BE2C (cell line): Measurements from ENCODE around the gene MEN1.
"Not testable (repeated sequence)": the region's sequence is repeated elsewhere in the genome, so short reads cannot be mapped to it uniquely, and the experiment has no call there.

ENCODE experiments used
- DNase-seq: peaks from one replicate; pipeline ENCODE4 v3.0.0-alpha.2; 2020
- H3K27me3 ChIP-seq: fragments of 250-450 bp; sonication (Bioruptor Pico); 2 replicates; pipeline ENCODE4 v1.5.1; 2020; ENCODE audit warnings: mild to moderate bottlenecking
- H3K36me3 ChIP-seq: fragments of 250-450 bp; sonication (Bioruptor Pico); 2 replicates; pipeline ENCODE4 v1.5.1; 2020; ENCODE audit warnings: mild to moderate bottlenecking
- H3K4me1 ChIP-seq: fragments of 250-450 bp; sonication (Bioruptor Pico); 2 replicates; pipeline ENCODE4 v1.5.1; 2020
- H3K4me3 ChIP-seq: 2 replicates; pipeline ENCODE4 v1.5.1; 2011; ENCODE audit warnings: low read depth, low read length
- H3K9me3 ChIP-seq: fragments of 250-450 bp; sonication (Bioruptor Pico); 2 replicates; pipeline ENCODE4 v1.5.1; 2020
- CTCF ChIP-seq: IDR thresholded peaks from 2 replicates; pipeline ENCODE4 v1.5.1; 2012; ENCODE audit warnings: mild to moderate bottlenecking, low read depth, low read length

MEN1 gene

GRCh38 chr11:64846998-64847666, 36.8 kb upstream of the MEN1 start:
- Histone ChIP-seq H3K9me3 (no peaks in the 10 kb centered on the region), H3K4me3 (no peak overlapping the region), H3K27me3 (no peaks in the 10 kb centered on the region), H3K4me1 (no peaks in the 10 kb centered on the region), H3K36me3 (no peaks in the 10 kb centered on the region)
- peak; percentile 78 for TF ChIP-seq CTCF
- peak; percentile 92 for DNase-seq

DNA sequence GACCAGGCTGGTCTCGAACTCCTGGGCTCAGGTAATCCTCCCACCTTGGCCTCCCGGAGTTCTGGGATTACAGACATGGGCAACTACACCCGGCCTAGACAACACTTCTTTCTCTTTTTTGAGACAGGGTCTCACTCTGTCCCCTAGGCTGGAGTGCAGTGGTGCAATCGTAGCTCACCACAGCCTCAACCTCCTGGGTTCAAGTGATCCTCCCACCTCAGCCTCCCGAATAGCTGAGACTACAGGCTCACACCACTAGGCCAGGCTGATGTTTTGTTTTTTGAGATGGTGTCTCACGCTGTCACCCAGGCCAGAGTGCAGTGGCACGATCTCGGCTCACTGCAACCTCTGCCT, 35.4 kb upstream of the MEN1 start:
- DNase-seq, H3K4me3 ChIP-seq, H3K4me1 ChIP-seq, H3K36me3 ChIP-seq, H3K9me3 ChIP-seq, H3K27me3 ChIP-seq: not testable (repeated sequence)

DNA sequence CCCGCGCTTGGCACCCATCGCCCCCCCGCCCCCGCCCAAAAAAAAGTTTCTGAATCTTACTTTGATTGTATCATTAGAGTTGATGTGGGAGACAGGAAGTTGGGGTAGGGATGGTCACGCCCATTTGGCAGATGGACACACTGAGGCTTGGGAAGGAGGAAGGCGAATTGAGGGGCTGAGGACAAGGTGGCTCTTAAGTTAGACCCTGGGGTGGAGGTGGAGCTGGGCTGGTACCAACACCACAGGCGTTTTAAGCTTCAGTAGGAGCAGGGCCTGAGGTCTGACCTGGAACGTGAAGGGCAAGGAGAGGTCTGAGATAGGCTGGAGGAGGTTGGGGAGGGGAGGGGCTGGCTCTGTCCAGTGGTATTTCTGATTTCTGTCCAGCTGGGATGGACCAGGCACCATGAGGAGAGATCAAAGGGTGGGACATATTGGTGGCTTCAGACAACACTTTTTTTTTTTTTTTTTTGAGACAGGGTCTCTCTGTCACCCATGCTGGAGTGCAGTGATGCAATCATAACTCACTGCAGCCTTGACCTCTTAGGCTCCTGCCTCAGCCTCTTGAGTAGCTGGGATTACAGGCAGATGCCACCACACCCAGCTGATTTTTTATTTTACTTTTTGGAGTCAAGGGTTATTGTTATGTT, 34.9 kb upstream of the MEN1 start:
- H3K36me3 ChIP-seq, result no peaks in the 10 kb centered on the region
- no peaks in the 10 kb centered on the region for H3K4me1 ChIP-seq
- TF ChIP-seq CTCF, result no peak
- H3K9me3 ChIP-seq, result no peaks in the 10 kb centered on the region
- H3K27me3 ChIP-seq, result no peaks in the 10 kb centered on the region
- DNase-seq, result no peak
- H3K4me3 ChIP-seq, result no peak overlapping the region

DNA sequence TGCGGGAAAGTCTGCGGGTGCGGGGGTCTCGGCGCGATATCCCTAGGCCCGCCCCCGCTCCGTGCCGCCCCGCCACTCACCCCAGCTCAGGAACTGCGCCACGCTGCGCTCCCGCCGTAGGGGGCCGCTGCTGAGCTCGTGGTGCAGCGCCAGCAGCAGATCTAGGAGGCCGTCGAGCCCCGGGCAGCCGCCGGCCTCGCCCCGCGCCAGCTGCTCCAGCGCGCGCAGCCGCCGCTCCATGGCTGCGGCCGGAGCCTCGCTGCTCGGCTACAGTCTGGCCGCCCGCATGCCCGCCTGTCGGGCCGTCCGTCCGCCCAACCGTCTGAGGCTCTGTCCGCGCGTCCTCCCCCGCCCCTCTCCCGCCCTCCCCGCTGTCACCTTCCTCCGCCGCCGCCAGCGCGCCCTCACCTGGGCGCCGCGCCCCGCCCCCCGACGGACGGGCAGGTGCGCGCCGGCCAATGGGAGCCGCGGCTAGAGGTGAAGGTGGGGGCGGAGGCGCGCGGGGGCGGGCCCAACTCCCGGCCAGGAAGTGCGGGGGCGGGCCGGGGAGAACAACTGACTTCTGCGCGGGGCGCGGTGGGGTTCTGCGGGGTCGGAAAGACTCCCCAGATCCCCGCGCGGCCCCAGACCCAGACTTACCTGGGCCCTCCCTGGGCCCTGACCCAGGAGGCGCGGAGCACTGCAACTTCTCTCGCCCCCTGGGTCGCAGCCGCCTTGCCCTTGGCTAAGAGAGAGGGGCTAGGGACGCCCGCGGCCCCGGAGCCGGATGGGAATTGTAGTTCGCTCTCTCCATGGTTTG, 34.2 kb upstream of the MEN1 start, which contains the start of gene CDC42BPG:
Gene CDC42BPG, minus strand, starts transcription at position 324 of the 799 bp plus-strand sequence. Its CDS starts 84 bp downstream, at position 240.
- Histone ChIP-seq H3K27me3 (no peaks in the 10 kb centered on the region), H3K36me3 (no peaks in the 10 kb centered on the region), H3K4me1 (no peaks in the 10 kb centered on the region), H3K9me3 (no peaks in the 10 kb centered on the region), H3K4me3 (no peak within 1 kb of the TSS)
- peak; percentile 72 for DNase-seq
- TF ChIP-seq CTCF, result peak; percentile 41

- Histone ChIP-seq H3K36me3 (no peaks in the 10 kb centered on the region), H3K4me3 (no peak overlapping the region), H3K4me1 (no peaks in the 10 kb centered on the region), H3K27me3 (no peaks in the 10 kb centered on the region), H3K9me3 (no peaks in the 10 kb centered on the region)
- DNase-seq, result no peak
- no peak for TF ChIP-seq CTCF
Observed at GRCh38 chr11:64843686-64844329, 33.5 kb upstream of the MEN1 start.

DNA sequence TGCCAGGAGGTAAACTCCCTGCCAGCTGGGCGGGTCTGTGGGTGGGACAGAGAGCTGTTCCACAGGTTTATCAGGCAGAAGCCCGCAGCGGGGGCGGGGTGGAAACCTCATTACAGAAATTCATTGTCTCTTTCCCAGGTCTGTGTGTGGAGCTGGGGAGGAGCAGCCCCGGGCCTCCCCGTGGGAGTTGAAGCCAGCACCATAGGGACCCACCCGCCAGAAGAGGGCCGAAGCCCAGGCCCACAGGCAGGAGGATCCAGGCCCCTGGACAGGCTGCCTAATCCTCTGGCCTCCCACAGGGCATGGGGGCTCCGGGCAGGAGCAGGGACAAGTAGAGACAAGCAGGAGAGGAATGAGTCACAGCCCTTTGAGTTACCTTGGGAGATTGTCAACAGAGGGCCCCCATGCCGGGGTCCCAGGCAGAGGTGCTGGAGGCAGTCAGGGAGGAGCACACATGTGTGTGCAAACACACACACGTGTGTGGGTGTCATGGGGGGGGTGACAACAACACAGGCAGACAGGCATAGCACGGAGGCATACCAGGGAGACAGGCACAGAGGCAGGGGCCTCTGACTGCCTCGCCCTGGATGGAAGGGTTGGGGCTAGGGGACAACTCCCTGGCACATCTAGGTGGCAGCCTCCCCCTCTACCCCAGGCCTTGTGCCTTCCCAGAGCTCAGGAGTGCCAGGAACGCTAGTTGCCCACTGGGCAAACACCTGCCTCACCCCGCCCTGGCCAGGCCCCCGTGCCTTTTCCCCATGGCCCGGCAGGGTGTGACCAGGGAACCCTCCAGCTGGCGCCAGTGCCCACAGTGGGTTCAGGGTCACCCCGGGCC, 32.7 kb upstream of the MEN1 start:
- DNase-seq, result no peak
- H3K36me3 ChIP-seq, result no peaks in the 10 kb centered on the region
- H3K27me3 ChIP-seq, result no peaks in the 10 kb centered on the region
- TF ChIP-seq CTCF, result no peak
- no peaks in the 10 kb centered on the region for H3K4me1 ChIP-seq
- no peaks in the 10 kb centered on the region for H3K9me3 ChIP-seq
- H3K4me3 ChIP-seq, result no peak overlapping the region
